Measurements from ENCODE around the gene HIF1A. TPM values are rescaled to one million over a fixed set of nuclear protein-coding genes. Genes with fewer than 3 reads are reported as not detected.
A peak's percentile ranks its signal among the peaks of the same experiment; 100 is the strongest.

HIF1A gene
- total and polyA plus RNA-seq, 2 of the 8 experiments (the other 6 are each of a cell fraction or from before 2014, with no cell fraction given): 54.8 to 175 TPM

DNA sequence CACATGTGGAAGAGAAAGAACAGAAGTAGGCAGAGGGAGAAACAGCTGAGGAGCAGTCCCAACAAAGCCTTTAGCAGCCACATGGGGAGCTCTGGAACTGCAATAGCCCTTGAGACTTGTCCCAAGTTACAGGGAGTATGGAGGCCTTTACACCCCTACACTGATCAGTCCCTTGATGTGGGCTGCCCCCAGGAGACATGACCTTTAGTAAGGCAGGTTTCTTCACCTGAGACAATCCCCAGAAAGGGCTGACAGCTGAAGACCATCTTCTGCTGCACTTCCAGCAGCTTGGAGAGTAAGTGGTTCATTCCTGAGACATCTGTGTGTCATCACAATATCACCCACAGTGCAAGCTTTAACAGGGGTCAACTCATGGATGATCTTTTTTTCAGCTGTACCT is 58.3 kb downstream of the HIF1A start:
- no peak overlapping the region for H3K9ac ChIP-seq (replicated peaks in 1 of 4; ENCODE audit: extremely low read depth in 1 of 4, low read depth in 3 of 4, low read length in 3 of 4)
- H4K91ac ChIP-seq (replicated peaks; ENCODE audit: insufficient read length, low read length): no peak overlapping the region
- no peak overlapping the region for H3K4me3 ChIP-seq (ENCODE audit: extremely low read depth in 1 of 4, insufficient read depth in 2 of 4, low read depth in 3 of 4, low read length in 4 of 4)
- H3K14ac ChIP-seq (ENCODE audit: insufficient read length): no peak overlapping the region
- no peak overlapping the region; the same call in 1 of the 2 replicates for H2BK20ac ChIP-seq (ENCODE audit: low read length)
- peak overlapping the region; percentile 11; the same call in 1 of the 2 replicates for H2AK5ac ChIP-seq (ENCODE audit: low read depth, low read length)
- H3K9me3 ChIP-seq (ENCODE audit: insufficient read depth in 2 of 2, low read depth in 1 of 2, low read length in 1 of 2): no peaks in the 10 kb centered on the region
- no peaks in the 10 kb centered on the region for H3K27me3 ChIP-seq (replicated peaks in 1 of 4; ENCODE audit: control insufficient read depth in 3 of 4, extremely low read depth in 1 of 4, insufficient read depth in 3 of 4, low read length in 3 of 4)
- no peak overlapping the region for H3K56ac ChIP-seq (replicated peaks; ENCODE audit: insufficient read length, low read depth, low read length)
- no peaks in the 10 kb centered on the region for H4K20me1 ChIP-seq (replicated peaks in 1 of 2; ENCODE audit: control insufficient read depth in 1 of 2, insufficient read depth in 2 of 2, low read length in 2 of 2)
- no peaks in the 10 kb centered on the region; the same call in 1 of the 2 replicates for H3K23me2 ChIP-seq (ENCODE audit: low read depth, low read length)
- no peak overlapping the region for H3K4me2 ChIP-seq (ENCODE audit: insufficient read depth in 1 of 2, low read depth in 2 of 2, low read length in 2 of 2)
- H2AFZ ChIP-seq (ENCODE audit: low read length): no peak overlapping the region
- H4K5ac ChIP-seq (ENCODE audit: insufficient read length, low read depth, low read length): no peak overlapping the region
- CTCF ChIA-PET (ENCODE audit: partially characterized antibody): interaction anchor here (0.5 to 3.5 kb wide), 11 partner anchors 9 to 1617 kb away, joined by 3 to 25 read pairs (median 4); partner anchors contain the start of gene SNAPC1
- TF ChIP-seq, protein P1, sequence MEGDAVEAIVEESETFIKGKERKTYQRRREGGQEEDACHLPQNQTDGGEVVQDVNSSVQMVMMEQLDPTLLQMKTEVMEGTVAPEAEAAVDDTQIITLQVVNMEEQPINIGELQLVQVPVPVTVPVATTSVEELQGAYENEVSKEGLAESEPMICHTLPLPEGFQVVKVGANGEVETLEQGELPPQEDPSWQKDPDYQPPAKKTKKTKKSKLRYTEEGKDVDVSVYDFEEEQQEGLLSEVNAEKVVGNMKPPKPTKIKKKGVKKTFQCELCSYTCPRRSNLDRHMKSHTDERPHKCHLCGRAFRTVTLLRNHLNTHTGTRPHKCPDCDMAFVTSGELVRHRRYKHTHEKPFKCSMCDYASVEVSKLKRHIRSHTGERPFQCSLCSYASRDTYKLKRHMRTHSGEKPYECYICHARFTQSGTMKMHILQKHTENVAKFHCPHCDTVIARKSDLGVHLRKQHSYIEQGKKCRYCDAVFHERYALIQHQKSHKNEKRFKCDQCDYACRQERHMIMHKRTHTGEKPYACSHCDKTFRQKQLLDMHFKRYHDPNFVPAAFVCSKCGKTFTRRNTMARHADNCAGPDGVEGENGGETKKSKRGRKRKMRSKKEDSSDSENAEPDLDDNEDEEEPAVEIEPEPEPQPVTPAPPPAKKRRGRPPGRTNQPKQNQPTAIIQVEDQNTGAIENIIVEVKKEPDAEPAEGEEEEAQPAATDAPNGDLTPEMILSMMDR (IDR thresholded peaks at IDR 0.05; ENCODE audit: control extremely low read depth in 1 of 3, insufficient read depth in 1 of 3, low read depth in 1 of 3, low read length in 3 of 3): peak in 2 of 3 experiments; percentile 20 to 38; a peak in 2 of 4 replicates
- peak; percentile 36 to 44; a peak in 3 of 4 replicates for TF ChIP-seq RAD21 (IDR thresholded peaks at IDR 0.05 in 1 of 2, conservative IDR thresholded peaks at IDR 0.05 in 1 of 2; ENCODE audit: low read depth in 2 of 2, low read length in 2 of 2)
- no peak for TF ChIP-seq SP4 (IDR thresholded peaks at IDR 0.05; ENCODE audit: low read length)
- H2BK5ac ChIP-seq (ENCODE audit: low read depth, low read length): peak overlapping the region; percentile 6; the same call in 1 of the 2 replicates
- H3K79me1 ChIP-seq (ENCODE audit: low read depth, low read length): no peaks in the 10 kb centered on the region
- DNase-seq (ENCODE audit: low read depth in 1 of 2, low spot score in 2 of 2): no peak
- peak; percentile 79 for FAIRE-seq
- no peak overlapping the region for H2BK15ac ChIP-seq (ENCODE audit: low read length)
- peaks cover 0 to 5% (median 4%) of the 10 kb centered on the region in 4 experiments; a peak in 2 of 7 replicates for H3K4me1 ChIP-seq (replicated peaks in 1 of 4; ENCODE audit: control insufficient read depth in 3 of 4, insufficient read depth in 4 of 4, low read length in 3 of 4)
- POLR2A ChIA-PET (ENCODE audit: partially characterized antibody): interaction anchor here (6.7 kb wide), 1 partner anchor 9 kb away, joined by 67 read pairs; the partner anchor contains the start of gene SNAPC1
- H2BK120ac ChIP-seq (replicated peaks; ENCODE audit: low read depth, low read length): peak overlapping the region; percentile 66
- no peak overlapping the region for H4K8ac ChIP-seq (ENCODE audit: extremely low read depth, insufficient read depth, low read length)
- no peak overlapping the region for H3K27ac ChIP-seq (ENCODE audit: low read depth, low read length)
- H2BK12ac ChIP-seq (ENCODE audit: low read depth, low read length): peak overlapping the region; percentile 63; the same call in 1 of the 2 replicates
- H3K23ac ChIP-seq (ENCODE audit: insufficient read length): no peak overlapping the region
- no peaks in the 10 kb centered on the region for H3K79me2 ChIP-seq (ENCODE audit: control insufficient read depth in 1 of 2, insufficient read depth in 2 of 2, low read length in 2 of 2)
- H3K18ac ChIP-seq (ENCODE audit: extremely low read depth, low read length): no peak overlapping the region; the same call in 1 of the 2 replicates
- H3K4ac ChIP-seq (replicated peaks; ENCODE audit: insufficient read length, low read depth, low read length): no peak overlapping the region
- no peaks in the 10 kb centered on the region; a peak in 1 of 8 replicates for H3K36me3 ChIP-seq (ENCODE audit: control insufficient read depth in 2 of 4, insufficient read depth in 4 of 4, low read length in 3 of 4)
